H1 (cell line): ENCODE results near the gene OCSTAMP. TPM values are rescaled to one million over a fixed set of nuclear protein-coding genes. Genes with fewer than 3 reads are reported as not detected.

Experiments
- RAD21 ChIP-seq, 2 experiments: IDR thresholded peaks in 1 of 2; conservative IDR thresholded peaks in 1 of 2; 2 replicates each; pipeline ENCODE4 v1.6.1; 2011; ENCODE audit warnings: low read depth in 2 of 2, low read length in 2 of 2, improper control_type of control experiment in 1 of 2, inconsistent platforms in 1 of 2, mild to moderate bottlenecking in 1 of 2, moderate library complexity in 1 of 2
- polyA plus RNA-seq, 7 experiments: library from polyadenylated mRNA; depleted of rRNA in 3 of 7; stranded (reverse) in 5 of 7; unstranded in 2 of 7; fragments of >200 nt in 5 of 7; fragments of 200-250 nt in 2 of 7; gene quantifications; 1 replicate in 5 of 7; 2 replicates in 1 of 7; 4 replicates in 1 of 7; pipeline versions ENCODE4 v1.2.1 to v1.2.3, GENCODE V29; 2011 to 2013; ENCODE audit warnings: missing spikeins in 2 of 7, mixed read lengths in 2 of 7
- total RNA-seq: library from RNA; stranded (reverse); fragmentation: NEBNext Ultra II Directional; extraction: Animal tissue kit (Norgen Biotek cat#: 25700); gene quantifications from 2 replicates; pipeline ENCODE4 v1.2.1, GENCODE V29; 2021

OCSTAMP gene
- total and polyA plus RNA-seq, 2 of the 8 experiments (the other 6 are each of a cell fraction or from before 2014, with no cell fraction given): 0.09 to 0.13 TPM

GRCh38 chr20:46563170-46563859, 12.9 kb upstream of the OCSTAMP start (continued):
- peak; percentile 20 to 57; a peak in 3 of 4 replicates for TF ChIP-seq RAD21 (IDR thresholded peaks at IDR 0.05 in 1 of 2, conservative IDR thresholded peaks at IDR 0.05 in 1 of 2; ENCODE audit: low read depth in 2 of 2, low read length in 2 of 2)
